AG09309 (cell line): ENCODE data around the gene ALDH3A1.
"Not testable (repeated sequence)": the region's sequence is repeated elsewhere in the genome, so short reads cannot be mapped to it uniquely, and the experiment has no call there.

Source experiments
- DNase-seq: peaks from one replicate; pipeline ENCODE4 v3.0.0-alpha.2; 2010; ENCODE audit warnings: low read depth
- H3K4me3 ChIP-seq: 2 replicates; pipeline ENCODE4 v1.5.1; 2011; ENCODE audit warnings: mild to moderate bottlenecking, low read depth, low read length, moderate library complexity; ENCODE audit not compliant: control insufficient read depth
- TF ChIP-seq, protein P1 (sequence below): IDR thresholded peaks from 2 replicates; pipeline ENCODE4 v1.5.1; 2011; ENCODE audit warnings: mild to moderate bottlenecking, low read depth, low read length, inconsistent platforms; ENCODE audit not compliant: insufficient read depth, control insufficient read depth; ENCODE audit errors: missing control alignments

Gene ALDH3A1

DNA sequence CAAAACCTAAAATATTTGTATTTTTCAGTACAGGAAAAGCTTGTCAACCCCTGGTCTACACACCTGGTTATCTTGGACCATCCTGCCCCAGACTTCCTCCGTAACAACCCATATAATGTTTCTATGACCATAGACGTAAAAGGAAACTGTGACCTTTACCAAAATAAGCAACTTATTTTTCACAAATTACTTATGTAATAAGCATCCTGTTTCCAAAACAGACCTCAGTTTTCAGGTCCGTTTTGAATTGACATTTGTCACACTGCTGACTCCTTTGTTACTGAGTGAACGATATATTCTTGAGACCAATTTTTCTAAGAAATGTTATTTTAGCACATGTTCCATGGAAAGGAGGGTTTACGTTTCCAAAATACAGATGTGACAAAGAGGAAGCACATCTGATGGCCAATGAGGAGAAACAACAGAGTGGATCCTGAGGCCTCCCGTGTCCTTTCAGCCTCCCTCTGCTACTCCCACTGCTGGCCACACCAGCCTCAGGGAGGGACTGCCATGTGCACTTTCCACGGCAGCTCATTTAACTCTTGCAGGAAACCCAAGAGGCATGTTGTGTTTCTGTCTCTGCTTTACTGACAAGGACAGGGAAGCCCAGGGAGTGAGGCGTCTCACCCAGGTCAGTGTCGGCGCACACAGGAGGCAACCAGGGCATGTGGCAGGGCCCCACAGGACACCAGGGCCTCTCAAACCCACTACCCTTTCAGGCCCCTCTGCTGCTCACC lies 20.1 kb upstream of the ALDH3A1 start:
- no peak overlapping the region for H3K4me3 ChIP-seq
- TF ChIP-seq, protein P1, sequence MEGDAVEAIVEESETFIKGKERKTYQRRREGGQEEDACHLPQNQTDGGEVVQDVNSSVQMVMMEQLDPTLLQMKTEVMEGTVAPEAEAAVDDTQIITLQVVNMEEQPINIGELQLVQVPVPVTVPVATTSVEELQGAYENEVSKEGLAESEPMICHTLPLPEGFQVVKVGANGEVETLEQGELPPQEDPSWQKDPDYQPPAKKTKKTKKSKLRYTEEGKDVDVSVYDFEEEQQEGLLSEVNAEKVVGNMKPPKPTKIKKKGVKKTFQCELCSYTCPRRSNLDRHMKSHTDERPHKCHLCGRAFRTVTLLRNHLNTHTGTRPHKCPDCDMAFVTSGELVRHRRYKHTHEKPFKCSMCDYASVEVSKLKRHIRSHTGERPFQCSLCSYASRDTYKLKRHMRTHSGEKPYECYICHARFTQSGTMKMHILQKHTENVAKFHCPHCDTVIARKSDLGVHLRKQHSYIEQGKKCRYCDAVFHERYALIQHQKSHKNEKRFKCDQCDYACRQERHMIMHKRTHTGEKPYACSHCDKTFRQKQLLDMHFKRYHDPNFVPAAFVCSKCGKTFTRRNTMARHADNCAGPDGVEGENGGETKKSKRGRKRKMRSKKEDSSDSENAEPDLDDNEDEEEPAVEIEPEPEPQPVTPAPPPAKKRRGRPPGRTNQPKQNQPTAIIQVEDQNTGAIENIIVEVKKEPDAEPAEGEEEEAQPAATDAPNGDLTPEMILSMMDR, result no peak
- DNase-seq, result no peak

DNA sequence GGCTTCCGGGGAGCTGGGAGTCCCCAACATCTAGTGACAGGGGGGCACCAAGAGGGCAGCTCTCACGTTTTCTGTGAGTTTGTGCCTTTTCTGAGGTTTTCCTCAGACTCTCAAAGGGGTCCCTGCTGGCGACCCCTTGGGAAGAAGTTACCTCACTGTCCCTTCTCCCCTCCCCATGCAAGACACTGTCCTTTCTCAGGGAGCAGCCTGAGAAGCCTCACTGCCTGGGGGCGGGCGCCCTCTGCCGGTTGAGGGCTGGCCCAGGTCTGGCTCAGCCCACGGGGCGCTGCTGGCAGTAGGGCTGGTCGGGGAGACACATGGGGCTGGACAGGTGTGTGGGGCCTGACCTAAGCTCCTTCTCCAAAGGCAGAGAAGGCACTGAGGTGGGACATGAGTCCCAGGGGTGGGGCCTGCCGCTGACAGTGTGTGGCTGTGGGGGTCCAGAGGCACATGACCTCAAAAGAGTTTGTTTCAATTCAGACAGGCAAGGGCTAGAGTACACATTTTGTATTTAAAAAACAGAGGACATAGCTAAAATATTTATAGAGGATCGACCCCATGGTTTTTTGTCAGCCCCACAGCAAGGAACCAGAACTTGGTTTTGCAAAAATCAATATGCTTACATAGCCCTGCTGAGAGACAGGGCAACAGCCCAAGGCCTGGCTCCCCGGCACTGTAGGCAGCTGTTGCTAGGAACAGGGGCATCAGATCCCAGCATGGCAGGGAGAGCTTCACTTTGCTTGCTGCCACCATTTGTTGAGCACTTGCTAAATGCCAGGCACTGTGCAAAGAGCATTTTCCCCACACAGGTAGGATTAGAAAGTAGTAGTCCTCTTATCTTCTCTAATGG lies 18.5 kb upstream of the ALDH3A1 start:
- TF ChIP-seq, protein P1, result peak; percentile 100
- no peak overlapping the region for H3K4me3 ChIP-seq
- no peak for DNase-seq

DNA sequence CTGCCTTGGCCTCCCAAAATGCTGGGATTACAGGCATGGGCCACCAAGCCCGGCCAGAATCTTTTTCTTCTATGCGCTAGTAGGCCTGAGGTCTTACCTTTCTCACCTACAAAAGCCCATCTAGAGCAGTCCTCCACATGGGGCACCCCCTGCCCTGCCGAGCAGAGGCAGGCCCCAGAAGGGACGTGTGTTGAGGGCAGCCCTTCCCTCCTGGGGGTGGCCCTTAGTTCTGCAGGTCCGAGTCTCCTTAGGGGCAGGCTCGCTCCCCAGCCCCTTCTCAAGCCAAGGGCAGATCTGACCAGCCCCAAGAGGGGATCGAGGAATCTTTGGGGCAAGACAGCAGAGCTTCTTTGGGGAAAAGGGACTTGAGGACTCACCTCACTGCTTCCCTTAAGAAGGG lies 17.9 kb upstream of the ALDH3A1 start:
- TF ChIP-seq, protein P1, result no peak
- DNase-seq, result no peak
- H3K4me3 ChIP-seq, result no peak overlapping the region

DNA sequence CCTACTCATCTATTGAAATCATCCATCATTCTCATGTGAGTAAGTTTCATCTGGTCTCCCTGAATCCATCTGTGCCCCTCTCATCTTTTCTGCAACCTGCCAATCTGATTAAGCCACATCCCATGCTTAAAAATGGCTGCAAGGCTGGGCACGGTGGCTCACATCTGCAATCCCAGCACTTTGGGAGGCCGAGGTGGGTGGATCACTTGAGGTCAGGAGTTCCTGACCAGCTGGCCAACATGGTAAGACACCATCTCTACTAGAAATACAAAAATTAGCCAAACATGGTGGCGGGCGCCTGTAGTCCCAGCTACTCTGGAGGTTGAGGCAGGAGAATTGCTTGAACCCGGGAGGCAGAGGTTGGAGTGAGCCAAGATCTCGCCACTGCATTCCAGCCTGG lies 15.9 kb upstream of the ALDH3A1 start:
- DNase-seq, H3K4me3 ChIP-seq: not testable (repeated sequence)

DNA sequence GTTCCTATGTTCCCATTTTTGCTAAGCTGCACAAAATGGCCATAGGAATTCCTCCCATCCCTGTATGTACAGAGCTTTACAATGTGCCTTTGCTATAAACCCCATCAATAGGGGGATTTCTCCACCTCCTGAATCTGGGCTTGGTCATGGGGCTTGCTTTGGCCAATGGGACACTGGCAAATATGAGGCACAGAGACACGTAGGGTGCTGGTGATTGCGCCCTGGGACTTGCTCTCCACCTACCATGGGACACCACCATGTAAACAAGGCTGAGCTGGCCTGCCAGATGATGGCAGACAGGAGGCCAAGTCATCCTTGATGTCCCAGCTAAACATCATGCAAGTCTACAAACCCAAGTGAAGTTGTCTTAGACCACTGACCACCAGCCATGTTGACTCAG lies 15.3 kb upstream of the ALDH3A1 start:
- DNase-seq, result no peak
- TF ChIP-seq, protein P1, result no peak
- H3K4me3 ChIP-seq, result no peak overlapping the region

DNA sequence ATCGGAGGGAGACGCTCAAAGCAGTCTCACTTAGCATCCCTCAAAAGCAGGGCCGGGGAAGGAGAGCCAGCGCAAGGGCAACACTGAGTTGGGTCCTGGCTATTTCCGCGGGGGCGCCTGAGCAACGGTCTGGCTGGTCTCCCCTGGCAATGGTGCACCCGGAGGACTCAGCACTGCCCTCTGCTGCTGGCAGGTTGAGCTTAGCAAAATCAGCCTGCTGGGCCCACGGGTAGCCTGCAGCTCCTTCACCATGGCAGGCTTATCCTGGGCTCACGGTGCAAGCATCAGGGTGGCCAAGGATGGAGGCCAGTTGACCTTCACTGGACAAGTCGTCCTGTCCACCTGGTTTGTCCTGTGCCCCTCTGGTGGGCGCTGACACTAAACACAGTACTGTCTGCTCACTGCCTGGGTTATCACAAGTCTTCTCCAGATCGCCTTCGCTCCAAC lies 14.4 kb upstream of the ALDH3A1 start:
- TF ChIP-seq, protein P1, result peak; percentile 93
- no peak for DNase-seq
- H3K4me3 ChIP-seq, result no peak overlapping the region

DNA sequence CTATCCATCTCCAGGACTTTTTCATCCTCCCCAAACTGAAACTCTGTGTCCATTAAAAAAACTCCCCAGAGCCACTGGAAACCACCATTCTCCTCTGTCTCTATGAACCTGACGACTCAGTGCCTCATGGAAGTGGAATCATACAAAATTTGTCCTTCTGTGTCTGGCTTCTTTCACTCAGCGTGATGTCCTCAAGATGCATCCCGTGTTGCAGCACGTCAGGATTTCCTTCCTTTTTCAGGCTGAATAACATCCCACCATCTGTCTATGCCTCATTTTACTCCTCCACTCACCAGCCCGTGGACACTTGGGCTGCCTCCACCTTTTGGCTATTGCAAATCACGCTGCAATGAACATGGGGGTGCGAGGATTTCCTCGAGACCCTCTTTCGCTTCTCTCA lies 12.6 kb upstream of the ALDH3A1 start:
- H3K4me3 ChIP-seq, result no peak overlapping the region
- no peak for DNase-seq
- TF ChIP-seq, protein P1, result no peak
